Dedifferentiated amniotic fluid mesenchymal stem cell (primary cell): ENCODE data around the gene TTYH1.

Source experiments
- DNase-seq: peaks from one replicate; pipeline ENCODE4 v3.0.0-alpha.2; 2016; ENCODE audit errors: extremely low spot score

TTYH1 gene

DNA sequence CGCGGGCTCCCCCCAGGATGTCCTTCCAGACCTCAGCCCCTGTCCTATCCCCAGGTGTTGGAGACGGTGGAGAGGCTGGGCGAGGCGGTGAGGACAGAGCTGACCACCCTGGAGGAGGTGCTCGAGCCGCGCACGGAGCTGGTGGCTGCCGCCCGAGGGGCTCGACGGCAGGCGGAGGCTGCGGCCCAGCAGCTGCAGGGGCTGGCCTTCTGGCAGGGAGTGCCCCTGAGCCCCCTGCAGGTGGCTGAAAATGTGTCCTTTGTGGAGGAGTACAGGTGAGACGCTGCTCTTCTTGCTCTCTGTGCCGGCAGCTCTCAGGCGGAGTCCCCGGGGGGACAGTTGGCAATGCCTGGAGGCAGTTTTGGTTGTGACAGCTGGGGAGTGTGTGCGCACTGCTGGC is 6.9 kb downstream of the TTYH1 start:
- no peak for DNase-seq

DNA sequence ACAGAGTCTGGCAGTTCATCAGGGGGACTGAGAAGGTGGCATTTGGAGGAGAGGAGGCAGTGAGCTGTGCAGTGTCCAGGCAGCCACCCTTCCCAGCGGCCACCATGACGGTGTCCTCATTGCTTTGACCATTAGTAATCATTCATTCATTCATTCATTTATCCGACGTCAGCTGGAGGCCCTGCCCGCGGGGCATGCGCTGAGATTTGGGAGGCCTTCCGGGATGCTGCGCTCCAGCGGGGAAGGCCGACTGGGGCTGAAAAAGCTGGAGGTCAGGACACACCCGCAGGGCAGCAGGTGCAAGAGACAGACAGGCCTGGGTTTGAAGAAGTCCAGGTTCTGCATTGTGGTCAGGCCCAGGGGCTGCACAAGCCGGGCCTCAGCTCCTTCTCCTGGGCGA is 8.9 kb downstream of the TTYH1 start:
- no peak for DNase-seq

DNA sequence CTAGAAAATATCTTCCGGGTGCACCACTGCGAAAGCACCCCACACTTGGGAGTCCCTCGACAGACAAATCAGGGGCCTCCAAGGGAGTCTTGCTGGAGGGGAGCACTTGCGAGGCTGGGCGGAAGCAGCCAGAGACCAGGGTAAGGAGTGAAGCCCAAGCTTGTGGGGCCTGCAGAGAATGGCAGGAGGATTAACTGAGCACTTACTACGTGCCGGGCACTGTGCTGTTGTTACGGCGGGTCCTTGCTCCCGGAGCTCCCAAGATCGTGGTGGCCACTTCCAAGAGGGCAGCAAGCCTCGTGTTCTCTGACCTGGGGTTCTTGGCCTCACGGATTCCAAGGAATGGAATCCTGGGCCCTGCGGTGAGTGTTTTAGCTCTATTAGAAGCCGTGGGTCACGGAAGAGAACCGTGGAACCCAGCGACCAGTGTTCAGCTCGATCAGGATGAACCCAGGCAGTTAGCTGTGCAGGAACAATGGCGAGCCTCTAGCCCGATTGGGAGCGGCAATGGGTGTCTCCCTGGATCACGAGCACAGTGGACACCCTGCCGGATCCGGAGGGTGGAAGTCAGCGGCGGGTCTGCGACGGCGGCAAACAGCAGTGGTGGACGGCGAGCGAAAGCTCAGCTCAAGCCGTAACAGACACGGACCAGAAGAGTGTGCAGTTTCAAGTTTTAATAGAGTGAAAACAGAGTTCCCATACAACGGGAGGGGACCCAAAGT is 9.6 kb downstream of the TTYH1 start:
- DNase-seq, result no peak

DNA sequence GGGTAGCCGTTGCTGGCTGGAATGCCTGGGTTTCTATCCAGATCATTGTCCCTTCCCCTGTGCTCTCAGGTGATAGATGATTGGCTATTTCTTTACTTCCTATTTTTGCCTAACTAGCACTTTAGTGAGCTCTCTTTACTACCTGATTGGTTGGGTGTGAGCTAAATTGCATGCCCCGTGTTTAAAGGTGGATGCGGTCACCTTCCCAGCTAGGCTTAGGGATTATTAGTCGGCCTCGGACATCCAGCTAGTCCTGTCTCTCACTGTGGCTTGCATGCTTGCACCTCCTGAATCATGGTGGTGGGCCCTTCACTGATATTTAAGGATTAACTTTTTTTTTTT is 10.1 kb downstream of the TTYH1 start:
- no peak for DNase-seq

DNA sequence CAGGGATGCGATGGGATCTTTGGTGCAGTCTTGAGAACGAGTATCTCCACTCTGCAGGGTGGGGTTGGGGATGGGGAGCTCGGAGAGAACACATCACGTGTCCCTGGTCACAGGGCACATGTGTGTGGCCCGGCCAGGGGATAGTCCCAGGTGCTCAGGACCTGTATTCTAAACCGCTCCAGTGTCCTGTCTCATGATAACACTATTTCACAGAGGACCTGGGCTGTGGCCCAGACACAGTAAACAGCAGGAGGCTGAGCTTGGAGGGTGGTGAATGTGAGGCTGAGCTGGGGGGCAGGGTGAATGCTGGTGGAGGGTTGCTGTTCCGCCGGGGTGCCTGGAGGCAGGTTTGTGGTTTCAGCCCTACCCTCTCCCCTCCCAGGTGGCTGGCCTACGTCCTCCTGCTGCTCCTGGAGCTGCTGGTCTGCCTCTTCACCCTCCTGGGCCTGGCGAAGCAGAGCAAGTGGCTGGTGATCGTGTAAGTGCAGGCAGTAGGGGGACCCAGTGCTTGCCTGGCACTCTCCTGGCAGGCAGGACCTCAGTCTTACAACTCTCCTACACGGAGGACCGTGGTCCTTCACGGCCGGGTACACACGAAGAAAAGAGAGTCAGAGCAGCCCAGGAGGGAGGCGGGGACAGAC is 11.1 kb downstream of the TTYH1 start:
- no peak for DNase-seq

DNA sequence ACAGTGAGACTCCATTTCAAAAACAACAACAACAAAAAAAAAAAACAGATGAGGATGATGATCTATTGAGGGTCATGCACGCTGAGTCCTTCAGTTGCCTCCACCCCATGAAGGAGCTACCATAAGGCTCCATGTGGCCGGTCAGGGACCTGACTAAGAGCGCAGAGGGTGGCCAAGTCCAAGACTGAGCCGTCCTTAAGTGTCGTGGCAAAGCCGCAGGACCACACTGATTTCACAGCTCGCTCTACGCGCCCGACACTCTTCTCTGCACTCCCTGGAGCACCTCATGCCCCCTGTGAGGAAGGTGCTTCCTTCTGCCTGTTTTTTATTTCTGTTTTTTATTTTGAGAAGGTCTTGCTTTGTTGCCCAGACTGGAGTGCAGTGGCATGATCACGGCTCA is 12.3 kb downstream of the TTYH1 start:
- DNase-seq, result no peak

DNA sequence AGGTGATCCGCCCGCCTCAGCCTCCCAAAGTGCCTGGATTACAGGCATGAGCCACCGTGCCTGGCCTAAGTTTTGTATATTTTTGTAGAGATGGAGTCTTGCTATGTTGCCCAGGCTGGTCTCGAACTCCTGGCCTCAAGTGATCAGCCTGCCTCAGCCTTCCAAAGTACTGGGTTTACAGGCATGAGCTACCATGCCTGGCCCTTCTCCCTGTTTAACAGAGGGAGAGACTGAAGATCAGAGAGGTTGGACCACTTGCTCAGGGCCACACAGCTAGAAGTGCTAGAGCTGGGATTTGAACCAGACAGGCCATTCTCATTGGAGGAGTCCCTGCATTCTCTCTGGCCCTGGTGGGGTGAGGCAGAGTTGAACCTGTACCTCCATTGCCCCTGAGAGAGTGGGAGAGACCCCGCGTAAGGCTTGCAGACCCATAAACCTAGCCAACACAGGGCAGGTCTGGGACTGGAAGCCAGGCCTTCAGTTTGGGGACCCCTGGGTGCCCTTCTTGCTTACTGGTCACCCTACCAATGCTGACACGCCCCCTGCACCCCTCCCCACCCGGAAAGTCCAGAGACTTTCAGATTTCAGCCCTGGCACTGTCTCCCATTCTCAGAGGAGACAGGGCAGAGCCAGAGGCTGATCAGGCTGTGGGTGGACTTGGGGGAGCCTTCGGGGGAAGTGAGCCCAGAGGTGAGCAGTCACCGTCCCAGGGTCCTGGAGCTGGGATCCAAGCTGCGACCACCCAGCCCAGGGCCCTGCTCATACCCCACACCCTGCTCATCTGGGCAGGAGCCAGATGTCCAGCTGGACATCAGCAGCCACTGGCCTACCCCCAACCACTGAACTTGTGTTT is 13.3 kb downstream of the TTYH1 start:
- no peak for DNase-seq

DNA sequence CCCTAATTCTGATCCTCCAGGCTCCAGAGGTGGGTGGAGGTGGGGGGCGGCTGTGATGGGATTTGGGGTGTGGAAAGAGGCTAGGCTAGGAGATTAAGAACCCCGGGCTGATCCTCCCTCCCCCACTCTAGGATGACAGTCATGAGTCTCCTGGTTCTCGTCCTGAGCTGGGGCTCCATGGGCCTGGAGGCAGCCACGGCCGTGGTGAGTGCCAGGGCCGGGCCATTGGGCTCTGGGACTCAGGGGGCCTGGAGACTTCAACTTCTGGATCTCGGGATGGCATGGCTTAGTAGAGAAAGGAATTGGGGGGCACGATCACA is 13.9 kb downstream of the TTYH1 start:
- no peak for DNase-seq

DNA sequence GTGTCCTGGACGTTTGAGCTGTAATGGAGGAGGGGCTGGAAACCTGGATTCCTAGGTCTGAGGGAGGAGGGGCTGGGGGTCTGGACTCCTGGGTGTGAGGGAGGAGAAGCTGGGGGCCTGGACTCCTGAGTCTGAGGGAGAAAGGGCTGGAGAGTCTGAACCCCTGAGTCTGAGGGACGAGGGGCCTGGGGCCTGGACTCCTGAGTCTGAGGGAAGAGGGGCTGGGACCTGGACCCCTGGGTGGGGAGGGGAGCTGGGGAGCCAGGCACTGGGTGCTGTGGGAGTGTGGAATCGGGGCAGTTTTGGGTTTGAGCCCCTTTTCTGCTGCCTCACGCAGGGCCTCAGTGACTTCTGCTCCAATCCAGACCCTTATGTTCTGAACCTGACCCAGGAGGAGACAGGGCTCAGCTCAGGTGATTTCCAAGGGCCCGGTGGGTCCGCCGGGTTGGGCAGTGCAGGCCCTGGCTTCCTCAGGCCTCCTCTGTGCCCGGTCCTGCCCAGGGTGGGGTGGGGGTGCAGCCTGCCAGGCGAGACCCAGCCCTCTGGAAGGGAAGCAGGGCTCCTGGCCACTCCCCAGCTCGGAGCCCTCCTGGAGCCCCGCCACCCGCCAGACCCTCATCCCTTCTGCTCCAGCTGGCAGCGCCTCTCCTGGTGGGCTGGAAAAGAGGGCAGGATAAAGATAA is 14.4 kb downstream of the TTYH1 start:
- no peak for DNase-seq

DNA sequence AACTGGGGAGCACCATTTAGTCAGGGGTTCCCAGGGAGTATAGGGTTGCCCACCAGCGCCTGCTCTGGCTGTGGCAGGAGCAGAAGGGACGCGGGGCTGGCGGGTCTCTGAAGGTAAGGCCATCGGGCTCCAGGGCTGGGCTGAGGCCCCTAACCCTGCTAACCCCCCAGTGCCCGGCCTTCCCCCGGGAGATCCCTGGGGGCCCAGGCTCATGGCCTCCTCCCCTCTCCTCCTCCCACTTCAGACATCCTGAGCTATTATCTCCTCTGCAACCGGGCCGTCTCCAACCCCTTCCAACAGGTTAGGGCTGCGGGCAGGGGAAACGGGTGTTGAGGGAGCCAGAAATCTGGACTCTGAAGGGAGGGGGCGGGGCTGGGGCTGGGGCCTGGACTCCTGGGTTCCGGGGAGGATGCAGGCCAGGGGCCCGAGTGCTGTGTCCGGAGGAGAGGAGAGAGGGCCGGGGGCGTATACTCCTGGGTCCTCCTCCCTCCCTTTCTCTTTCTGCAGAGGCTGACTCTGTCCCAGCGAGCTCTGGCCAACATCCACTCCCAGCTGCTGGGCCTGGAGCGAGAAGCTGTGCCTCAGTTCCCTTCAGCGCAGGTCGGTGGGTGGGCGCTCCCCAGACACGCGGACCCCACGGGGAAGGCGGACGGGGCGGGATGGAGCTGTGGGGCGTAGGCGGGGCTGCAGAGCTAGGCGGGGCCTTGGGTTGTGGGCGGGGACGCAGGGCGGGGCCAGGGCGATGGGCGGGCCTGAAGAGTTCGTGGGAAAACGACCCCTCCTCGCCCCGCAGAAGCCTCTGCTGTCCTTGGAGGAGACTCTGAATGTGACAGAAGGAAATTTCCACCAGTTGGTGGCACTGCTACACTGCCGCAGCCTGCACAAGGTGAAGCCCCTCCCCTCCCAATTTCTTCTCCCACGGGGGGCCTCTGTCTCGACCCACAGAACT is 15.3 kb downstream of the TTYH1 start:
- no peak for DNase-seq

DNA sequence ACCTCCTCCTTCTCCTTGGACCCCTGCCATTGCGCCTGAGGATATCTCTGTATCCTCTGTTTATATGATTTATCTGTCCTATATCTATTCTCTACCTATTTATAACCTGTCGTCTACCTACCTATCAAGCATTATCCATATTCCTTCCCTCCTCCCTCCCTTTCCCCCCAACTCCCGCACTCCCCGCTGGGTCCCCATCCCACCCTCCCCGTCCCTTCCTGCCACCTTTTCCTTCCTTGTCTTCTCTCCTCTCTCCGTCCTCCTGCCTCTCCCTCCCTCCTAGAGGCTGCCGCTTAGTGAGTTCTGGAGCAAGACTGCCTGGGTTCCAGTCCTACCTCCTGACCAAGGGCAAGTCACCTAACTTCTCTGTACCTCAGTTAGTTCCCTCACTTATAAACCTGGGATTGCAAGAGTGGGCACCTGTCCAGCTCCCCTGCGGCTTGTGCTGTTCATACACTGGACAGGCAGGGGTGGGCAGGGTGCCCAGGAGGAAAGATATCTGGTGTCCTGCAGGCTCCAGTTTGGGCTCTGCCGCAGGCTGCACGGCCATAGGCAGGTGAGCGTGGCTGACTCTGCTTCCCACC is 16.1 kb downstream of the TTYH1 start:
- DNase-seq, result no peak

DNA sequence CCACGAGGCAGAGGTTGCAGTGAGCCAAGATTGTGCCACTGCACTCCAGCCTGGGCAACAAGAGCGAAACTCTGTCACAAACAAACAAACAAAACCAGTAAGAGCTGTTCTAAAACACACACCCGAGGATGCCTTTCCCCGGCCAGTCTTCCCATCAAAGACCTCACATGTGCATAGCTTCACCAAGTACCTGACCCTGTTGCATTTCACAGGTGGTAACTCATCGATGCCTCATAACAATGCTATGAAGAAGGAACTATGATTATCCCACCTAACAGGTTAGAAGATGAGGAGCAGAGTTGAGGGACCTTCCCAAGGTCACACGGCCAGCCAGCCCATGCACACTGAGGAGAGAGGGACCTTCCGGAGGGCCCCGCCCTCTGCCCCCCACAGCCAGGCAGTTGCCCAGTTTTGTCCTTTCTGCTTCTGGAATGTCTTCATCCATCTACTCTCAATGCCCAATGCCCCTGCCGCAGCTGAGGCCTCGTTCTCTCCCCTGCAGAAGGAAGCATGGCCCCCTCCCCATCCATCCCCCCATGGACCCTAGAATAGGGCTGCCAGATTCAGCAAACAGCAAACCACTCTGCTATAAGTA is 17.0 kb downstream of the TTYH1 start:
- DNase-seq, result no peak

DNA sequence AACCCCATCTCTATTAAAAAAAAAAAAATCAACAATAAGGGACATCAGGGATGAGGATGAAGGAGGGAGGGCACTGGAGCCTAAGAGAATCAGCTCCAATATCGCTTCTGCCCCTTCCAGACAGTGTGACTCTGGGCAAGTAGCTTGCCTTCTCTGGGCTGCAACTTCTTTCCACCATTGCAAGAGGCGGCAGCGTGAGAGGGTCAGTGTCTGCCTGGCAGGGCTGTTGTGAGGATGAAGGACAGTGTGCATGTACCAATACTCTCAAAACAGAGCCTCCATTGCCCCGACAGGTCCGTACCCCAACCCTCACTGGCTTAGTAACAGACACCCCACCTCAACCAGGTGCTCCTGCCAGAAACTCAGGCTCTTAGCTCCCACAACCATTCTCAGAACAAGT is 18.4 kb downstream of the TTYH1 start:
- no peak for DNase-seq

DNA sequence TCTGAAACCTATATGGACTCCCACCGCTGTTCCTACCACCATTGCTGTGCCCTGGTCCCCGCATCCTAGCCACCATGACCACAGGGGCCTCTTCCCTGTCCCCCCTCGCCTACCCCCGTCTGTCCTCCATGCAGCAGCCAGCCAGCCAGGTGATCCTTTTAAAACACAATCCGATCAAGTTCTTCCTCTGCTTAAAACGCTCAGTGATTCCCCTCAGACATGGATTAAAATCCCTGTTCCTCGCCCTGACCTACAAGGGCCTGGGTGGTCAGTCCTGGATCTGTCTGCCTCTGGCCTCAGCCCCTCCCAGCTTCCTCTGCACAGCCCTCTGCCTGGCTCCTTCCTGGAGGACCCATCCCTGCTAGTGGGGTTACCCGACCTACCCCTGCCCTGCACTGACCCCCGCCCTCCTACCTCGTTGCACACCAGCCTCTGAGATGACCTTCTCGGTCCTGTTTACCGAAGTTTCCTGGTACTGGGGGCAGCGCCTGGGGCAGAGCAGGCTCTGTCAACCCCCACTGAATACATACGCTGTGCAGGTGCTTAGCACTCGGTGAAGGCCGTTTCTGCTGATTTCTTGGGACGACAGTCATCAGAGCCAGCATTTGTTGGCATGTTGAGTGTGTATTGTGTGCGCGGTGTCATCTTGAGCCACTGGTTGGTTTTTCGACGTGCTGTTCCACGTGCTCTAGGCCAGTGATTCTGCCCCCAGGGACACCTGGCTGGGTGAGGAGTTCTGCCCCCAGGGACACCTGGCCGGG is 19.0 kb downstream of the TTYH1 start:
- no peak for DNase-seq

DNA sequence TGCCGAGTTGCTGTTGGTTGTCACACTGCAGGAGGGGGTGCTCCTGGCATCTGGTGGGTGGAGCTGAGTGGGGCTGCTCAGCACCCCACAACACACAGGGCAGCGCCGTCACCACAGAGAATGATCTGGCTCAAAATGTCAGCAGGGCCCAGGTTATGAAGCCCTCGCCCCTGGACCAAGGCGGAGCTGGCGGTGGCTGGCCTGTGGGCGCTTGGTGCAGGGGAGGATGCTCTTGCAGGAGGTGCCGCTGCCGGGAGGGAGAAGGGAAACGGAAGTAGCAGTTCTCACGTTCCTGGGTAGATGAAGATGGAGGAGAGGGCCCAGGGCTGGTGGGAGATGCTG is 19.6 kb downstream of the TTYH1 start:
- no peak for DNase-seq

DNA sequence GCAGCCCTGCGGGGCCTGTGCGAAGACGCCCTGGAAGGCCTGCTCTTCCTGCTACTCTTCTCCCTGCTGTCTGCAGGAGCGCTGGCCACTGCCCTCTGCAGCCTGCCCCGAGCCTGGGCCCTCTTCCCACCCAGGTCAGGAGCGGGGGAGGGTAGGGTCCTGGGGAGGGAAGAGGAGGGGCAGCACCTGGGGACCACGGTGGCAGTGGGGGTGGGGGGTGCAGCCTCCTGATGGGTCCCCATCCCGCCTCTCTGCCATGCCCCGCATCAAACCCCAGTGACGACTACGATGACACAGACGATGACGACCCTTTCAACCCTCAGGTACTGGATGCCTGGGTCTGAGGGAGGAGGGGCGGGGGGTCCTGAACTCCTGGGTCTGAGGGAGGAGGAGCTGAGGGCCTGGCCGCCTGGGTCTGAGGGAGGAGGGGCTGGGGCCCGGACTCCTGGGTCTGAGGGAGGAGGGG is 20.3 kb downstream of the TTYH1 start:
- no peak for DNase-seq

DNA sequence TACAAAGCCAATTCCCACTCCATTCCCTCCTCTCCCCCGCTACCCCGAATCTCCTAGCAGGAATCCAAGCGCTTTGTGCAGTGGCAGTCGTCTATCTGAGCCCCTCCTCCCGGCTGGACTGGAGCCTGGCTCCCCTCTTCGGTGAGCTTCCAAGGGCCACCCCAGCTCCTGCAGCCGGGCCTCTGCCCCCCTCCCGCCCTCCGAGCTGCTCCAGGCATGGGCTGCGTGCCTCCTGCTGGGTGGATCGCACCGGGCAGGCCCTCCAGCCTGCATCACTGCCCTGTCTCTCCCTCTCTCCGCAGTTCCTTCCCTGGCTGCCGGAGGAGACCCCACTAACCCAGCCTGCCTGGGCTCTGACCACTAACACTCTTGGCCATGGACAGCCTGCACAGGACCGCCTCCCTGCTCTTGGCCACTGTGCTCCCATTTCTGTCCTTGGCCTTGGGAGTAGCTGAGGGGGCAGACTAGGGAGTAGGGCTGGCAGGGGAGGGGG is 20.8 kb downstream of the TTYH1 start:
- no peak for DNase-seq

DNA sequence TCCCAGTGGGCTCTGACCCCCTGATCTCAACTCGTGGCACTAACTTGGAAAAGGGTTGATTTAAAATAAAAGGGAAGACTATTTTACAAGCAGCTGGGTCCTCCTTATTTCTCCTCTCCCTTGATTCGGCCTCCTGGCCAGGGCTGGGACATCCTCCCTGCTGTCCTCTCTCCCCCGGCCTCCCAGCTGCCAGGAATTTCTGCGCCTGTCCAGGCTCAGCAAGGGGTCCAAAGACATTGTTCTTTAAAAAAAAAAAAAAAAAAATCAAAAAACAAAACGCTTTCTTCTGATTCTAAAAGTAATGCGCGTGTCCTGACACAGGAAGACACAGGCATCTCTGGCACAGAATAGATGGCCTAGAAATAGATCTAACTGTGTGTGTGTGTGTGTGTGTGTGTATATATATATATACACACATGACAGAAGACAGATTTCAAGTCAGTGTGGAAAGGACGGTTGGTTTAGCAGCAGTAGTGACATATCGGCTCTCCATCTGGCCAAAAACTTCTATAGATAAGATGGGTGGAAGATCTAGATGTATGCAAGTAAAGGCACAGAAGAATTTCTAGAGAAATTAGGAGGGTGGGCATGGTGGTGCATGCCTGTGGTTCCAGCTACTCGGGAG is 21.5 kb downstream of the TTYH1 start:
- DNase-seq, result no peak

DNA sequence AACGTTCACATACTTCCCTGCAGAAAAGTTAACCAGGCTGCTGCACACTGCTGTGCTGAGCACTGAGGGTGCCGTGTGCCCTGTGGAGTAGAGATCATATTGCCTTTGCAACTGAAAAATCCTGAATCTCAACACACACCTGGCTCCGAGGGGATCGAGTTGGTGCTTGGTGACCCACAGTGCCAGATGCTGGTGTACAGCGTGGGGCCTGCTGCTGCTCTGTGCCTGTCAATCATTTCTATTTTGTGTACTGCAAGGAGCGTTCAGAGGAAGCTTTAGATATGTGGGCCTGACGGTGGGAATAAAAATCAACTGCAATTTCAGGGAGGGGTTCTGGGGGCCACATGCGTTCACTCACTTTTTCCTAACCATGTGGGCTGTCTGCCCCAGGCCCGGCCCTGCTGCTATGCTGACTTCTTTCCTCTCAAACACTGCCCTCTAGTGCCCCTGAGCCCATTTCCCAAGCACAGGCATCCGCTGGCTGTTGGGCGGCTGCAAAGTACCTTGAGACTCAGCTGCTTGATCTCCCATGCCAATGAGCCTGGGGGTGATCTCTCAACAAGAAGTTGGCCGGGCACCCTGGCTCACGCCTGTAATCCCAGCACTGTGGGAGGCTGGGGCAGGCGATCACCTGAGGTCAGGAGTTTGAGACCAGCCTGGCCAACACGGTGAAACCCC is 24.0 kb downstream of the TTYH1 start:
- no peak for DNase-seq
